SH-SY5Y (cell line): ENCODE measurements around the gene ANKS6.

Experiments used
- GATA2 ChIP-seq: IDR thresholded peaks from 2 replicates; pipeline ENCODE4 v1.6.1; 2011; ENCODE audit warnings: mild to moderate bottlenecking, low read depth, low read length
- GATA3 ChIP-seq: IDR thresholded peaks from 2 replicates; pipeline ENCODE4 v1.6.1; 2011; ENCODE audit warnings: low read depth, mild to moderate bottlenecking, low read length, moderate library complexity

GRCh38 chr9:98701576-98701975, 94.8 kb downstream of the ANKS6 start:
- TF ChIP-seq GATA2: no peak
- TF ChIP-seq GATA3: no peak
